GM18526 (cell line): Measurements from ENCODE around the gene GATAD2A.

Source experiments
- POLR2A ChIP-seq: IDR thresholded peaks from 3 replicates; pipeline ENCODE4 v1.6.1; 2011; ENCODE audit not compliant: insufficient read length; ENCODE audit errors: extremely low read depth

GATAD2A gene

GRCh38 chr19:19385131-19385895 lies 20.2 kb upstream of the GATAD2A start:
- peak; percentile 84 for TF ChIP-seq POLR2A

- peak; percentile 70 for TF ChIP-seq POLR2A
Observed at GRCh38 chr19:19385896-19386869, 19.3 kb upstream of the GATAD2A start.

- TF ChIP-seq POLR2A: no peak
Observed at GRCh38 chr19:19387108-19387507, 18.4 kb upstream of the GATAD2A start.

GRCh38 chr19:19388568-19389555 lies 16.6 kb upstream of the GATAD2A start:
- TF ChIP-seq POLR2A: no peak

GRCh38 chr19:19399733-19400433 lies 5.6 kb upstream of the GATAD2A start:
- no peak for TF ChIP-seq POLR2A

GRCh38 chr19:19402656-19403372 lies 2.7 kb upstream of the GATAD2A start:
- TF ChIP-seq POLR2A: no peak

GRCh38 chr19:19403373-19403901 lies 2.0 kb upstream of the GATAD2A start:
- TF ChIP-seq POLR2A: no peak

- TF ChIP-seq POLR2A: no peak
Observed at GRCh38 chr19:19405971-19406877, 749 bp downstream of the GATAD2A start.

GRCh38 chr19:19406878-19407632 lies 1.6 kb downstream of the GATAD2A start:
- no peak for TF ChIP-seq POLR2A

GRCh38 chr19:19407633-19407930 lies 2.1 kb downstream of the GATAD2A start:
- TF ChIP-seq POLR2A: no peak

GRCh38 chr19:19409205-19409604 lies 3.7 kb downstream of the GATAD2A start:
- no peak for TF ChIP-seq POLR2A

- no peak for TF ChIP-seq POLR2A
Observed at GRCh38 chr19:19409631-19410030, 4.2 kb downstream of the GATAD2A start.
